Astrocyte of the spinal cord (primary cell): ENCODE results near the gene SAA1.

ENCODE experiments used
- DNase-seq: peaks from one replicate; pipeline ENCODE4 v3.0.0; 2011; ENCODE audit warnings: low read depth, low spot score
- H3K4me3 ChIP-seq: 2 replicates; pipeline ENCODE4 v1.5.1; 2011; ENCODE audit warnings: low read depth, mild to moderate bottlenecking, low read length, moderate library complexity
- in situ Hi-C: cut with HindIII; loops from 2 replicates; pipeline ENCODE4 v1.10.0; 2017; ENCODE audit warnings: low sequenced_read_pairs
- TF ChIP-seq, protein P1 (sequence below): IDR thresholded peaks from 2 replicates; pipeline ENCODE4 v1.5.1; 2012; ENCODE audit warnings: low read depth, mild to moderate bottlenecking, low read length, inconsistent platforms

SAA1 gene

DNA sequence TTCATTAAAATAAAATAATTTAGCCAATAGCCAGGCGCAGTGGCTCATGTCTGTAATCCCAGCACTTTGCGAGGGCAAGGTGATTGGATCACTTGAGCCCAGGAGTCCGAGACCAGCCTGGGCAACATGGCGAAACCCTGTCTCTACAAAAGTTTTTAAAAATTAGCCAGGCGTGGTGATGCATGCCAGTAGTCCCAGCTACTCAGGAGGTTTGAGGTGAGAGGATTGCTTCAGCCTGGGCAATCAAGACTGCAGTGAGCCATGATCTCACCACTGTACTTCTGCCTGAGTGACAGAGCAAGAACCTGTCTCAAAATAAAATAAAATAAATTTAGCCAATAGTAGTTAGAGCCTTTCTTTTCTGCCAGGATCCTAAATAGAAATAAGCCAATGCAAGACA, 43.6 kb downstream of the SAA1 start:
- TF ChIP-seq, protein P1, sequence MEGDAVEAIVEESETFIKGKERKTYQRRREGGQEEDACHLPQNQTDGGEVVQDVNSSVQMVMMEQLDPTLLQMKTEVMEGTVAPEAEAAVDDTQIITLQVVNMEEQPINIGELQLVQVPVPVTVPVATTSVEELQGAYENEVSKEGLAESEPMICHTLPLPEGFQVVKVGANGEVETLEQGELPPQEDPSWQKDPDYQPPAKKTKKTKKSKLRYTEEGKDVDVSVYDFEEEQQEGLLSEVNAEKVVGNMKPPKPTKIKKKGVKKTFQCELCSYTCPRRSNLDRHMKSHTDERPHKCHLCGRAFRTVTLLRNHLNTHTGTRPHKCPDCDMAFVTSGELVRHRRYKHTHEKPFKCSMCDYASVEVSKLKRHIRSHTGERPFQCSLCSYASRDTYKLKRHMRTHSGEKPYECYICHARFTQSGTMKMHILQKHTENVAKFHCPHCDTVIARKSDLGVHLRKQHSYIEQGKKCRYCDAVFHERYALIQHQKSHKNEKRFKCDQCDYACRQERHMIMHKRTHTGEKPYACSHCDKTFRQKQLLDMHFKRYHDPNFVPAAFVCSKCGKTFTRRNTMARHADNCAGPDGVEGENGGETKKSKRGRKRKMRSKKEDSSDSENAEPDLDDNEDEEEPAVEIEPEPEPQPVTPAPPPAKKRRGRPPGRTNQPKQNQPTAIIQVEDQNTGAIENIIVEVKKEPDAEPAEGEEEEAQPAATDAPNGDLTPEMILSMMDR: no peak
- H3K4me3 ChIP-seq: no peak overlapping the region
- no peak for DNase-seq
- in situ Hi-C loops: no loop called here

DNA sequence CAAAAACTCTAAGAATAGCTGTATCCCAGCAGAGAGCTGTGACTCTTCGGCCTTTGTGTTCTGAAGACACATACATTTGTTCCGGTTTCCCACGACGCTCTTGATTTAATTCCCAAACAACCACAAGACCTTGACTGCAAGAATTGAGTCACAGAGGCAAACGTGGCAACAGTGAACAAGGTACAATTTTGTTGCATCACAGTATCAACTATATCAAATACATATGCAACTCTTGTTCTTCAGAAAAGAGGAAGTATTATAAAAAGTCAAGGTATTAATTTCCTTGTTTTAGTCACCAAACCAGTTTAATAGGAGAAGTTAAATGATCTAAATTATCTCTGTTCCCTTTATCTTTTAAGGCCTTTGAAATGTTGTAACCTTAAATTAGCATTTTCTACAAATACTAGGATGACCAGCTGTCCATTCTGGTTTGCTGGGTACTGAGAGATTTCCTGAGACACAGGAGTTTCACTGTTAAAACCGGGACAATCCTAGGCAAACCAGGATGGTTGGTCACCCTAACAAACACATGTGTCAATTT, 44.8 kb downstream of the SAA1 start:
- no peak overlapping the region for H3K4me3 ChIP-seq
- peak; percentile 76 for DNase-seq
- TF ChIP-seq, protein P1: no peak
- in situ Hi-C loops: no loop called here

DNA sequence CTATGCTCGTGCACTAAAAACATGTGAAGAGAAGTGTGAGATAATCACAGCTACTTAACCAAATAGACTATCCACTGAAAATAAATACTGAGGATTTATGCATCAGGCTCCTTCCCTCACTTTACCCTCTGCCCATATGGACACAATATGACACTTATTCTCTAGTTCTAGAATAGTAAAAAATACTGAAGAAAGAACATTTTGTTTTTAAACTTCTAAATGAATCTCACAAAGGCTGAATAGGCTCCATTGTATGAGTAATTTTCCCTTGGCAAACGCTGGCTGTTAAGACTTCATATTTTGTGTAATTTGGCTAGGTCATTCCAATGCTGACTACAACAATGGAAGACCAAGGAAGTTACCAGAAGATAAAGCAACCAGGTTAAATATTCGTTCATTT, 45.9 kb downstream of the SAA1 start:
- H3K4me3 ChIP-seq: no peak overlapping the region
- DNase-seq: peak; percentile 57
- TF ChIP-seq, protein P1: no peak
- in situ Hi-C loops: no loop called here

DNA sequence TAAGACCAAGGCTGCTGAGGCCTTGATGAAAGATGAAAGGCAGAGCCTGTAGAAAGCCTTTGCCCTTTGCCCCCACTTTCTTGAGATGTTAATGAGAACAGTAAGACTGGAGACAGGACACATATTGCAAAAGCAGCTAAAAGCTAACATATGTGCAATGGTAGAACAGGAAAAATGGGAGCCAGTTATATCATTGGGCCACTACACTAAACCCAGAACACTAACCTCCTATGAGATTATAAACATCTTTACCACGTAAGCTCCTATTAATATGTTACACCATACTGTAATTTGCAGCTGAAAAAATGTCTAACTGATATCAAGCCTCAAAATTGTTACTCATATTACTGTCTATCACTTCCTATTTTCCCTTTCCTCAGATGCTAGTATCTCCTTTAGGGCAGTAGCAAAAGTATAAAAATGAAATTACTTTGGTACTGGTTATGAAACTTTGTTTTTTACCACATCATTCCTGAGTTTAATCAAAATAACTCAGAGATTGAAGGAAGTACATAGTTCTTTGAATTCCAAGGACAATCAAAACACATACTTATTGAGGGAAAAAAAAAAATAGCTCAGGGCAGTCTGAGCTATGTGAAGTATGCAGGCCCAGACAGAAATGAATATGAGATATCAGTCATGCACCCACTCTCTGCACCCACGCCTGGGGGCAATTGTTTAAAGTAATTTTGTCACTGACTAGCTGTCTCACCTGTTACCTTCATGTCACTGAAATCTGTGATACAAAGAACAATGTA, 46.8 kb downstream of the SAA1 start:
- DNase-seq: peak; percentile 38
- H3K4me3 ChIP-seq: no peak overlapping the region
- in situ Hi-C loops: no loop called here
- TF ChIP-seq, protein P1: no peak

DNA sequence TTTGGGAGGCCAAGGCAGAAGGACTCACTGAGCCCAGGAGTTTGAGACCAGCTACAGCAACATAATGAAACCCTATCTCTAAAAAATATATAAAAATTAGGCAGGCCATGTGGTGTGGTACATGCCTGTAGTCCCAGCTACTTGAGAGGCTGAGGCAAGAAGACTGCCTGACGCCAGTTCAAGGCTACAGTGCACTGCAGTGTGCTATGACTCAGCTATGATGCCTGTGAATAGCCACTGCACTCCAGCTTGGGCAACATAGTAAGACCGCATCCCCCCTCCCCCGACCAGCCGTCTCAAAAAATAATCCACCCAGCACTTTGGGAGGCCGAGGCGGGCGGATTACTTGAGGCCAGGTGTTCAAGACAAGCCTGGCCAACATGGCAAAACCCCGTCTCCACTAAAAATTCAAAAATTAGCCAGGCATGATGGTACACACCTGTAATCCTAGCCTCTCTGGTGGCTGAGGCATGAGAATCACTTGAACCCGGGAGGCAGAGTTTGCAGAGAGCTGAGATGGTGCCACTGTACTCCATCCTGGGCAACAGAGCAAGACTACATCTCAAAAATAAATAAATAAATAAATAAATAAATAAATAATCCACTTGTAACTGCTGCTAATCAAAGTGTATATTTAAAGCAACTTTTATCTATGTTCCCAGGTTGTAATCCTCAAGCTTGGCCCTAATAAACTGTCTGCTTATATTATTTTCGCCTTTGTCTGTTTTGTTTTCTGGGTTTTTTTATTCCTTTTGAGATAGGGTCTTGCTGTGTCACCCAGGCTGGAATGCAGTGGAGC, 48.1 kb downstream of the SAA1 start:
- in situ Hi-C loops: no loop called here
- peak; percentile 17 for DNase-seq
- TF ChIP-seq, protein P1: no peak
- H3K4me3 ChIP-seq: no peak overlapping the region

DNA sequence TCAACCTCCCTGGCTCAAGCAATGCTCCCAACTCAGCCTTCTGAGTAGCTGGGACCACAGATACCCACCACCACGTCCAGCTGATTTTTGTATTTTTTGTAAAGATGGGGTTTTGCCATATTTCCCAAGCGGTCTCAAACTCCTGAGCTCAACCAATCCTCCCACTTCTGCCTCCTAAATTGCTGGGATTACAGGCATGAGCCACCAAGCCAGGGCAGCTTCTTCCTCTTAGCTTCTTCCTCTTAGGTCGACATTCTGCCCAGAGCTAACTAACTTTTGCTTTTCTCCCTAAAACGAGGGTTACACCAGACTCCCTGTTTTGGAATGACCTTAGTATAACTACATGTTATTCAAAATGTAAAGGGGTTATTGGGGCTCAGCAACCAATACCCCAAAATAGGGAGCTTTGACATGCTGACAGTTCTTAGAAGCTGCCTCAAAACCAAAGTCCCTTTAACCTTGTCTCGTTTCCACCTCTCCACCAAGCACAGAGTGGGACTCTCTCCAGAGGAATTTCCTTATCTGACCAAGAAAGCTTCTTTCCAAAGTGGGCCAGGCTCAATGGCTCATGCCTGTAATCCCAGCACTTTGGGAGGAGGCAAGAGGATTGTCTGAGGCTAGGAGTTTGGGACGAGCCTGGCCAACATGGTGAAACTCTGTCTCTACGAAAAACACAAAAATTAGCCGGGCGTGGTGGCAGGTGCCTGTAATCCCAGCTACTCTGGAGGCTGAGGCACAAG, 48.9 kb downstream of the SAA1 start:
- in situ Hi-C loops: no loop called here

More for the DNA sequence above, 48.9 kb downstream of the SAA1 start:
- no peak overlapping the region for H3K4me3 ChIP-seq
- TF ChIP-seq, protein P1: no peak
- no peak for DNase-seq
